HFF-Myc (cell line): ENCODE measurements around the gene FAM222A.

Source experiments
- DNase-seq: peaks from one replicate; pipeline ENCODE4 v3.0.0-alpha.2; 2011; ENCODE audit warnings: low read depth; ENCODE audit errors: extremely low read depth
- H3K4me3 ChIP-seq: replicated peaks from 2 replicates; pipeline ENCODE4 v1.5.1; 2011; ENCODE audit warnings: low read depth, mild to moderate bottlenecking, control low read depth, low read length
- TF ChIP-seq, protein P1 (sequence below): IDR thresholded peaks from 2 replicates; pipeline ENCODE4 v1.5.1; 2012; ENCODE audit warnings: mild to moderate bottlenecking, low read depth, low read length, control low read depth; ENCODE audit errors: missing control alignments

FAM222A gene

DNA sequence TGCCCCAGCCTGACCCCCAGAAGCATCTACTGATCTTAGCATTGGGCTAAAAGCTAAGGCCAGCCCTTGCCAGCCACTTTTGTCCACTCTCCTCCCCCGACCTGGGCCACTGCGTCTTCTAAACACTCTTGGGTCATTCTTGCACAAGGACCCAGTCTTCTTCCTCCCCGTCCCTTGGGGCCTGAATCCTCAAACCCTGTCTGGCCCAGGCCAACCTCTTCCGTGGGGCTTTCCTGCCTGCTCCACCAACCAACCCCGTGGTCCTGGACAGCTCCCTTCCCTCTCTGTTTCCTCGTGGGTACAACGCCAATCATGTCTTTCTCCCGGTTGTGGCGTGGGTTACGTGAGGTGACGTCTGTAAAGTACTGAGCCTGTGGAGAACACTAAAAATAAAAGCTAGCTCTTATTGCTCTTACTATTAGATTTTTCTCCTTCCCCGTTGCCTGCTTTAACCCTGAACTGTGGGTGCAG, 21.5 kb downstream of the FAM222A start:
- no peak for DNase-seq
- TF ChIP-seq, protein P1, sequence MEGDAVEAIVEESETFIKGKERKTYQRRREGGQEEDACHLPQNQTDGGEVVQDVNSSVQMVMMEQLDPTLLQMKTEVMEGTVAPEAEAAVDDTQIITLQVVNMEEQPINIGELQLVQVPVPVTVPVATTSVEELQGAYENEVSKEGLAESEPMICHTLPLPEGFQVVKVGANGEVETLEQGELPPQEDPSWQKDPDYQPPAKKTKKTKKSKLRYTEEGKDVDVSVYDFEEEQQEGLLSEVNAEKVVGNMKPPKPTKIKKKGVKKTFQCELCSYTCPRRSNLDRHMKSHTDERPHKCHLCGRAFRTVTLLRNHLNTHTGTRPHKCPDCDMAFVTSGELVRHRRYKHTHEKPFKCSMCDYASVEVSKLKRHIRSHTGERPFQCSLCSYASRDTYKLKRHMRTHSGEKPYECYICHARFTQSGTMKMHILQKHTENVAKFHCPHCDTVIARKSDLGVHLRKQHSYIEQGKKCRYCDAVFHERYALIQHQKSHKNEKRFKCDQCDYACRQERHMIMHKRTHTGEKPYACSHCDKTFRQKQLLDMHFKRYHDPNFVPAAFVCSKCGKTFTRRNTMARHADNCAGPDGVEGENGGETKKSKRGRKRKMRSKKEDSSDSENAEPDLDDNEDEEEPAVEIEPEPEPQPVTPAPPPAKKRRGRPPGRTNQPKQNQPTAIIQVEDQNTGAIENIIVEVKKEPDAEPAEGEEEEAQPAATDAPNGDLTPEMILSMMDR = no peak
- H3K4me3 ChIP-seq = no peak overlapping the region

DNA sequence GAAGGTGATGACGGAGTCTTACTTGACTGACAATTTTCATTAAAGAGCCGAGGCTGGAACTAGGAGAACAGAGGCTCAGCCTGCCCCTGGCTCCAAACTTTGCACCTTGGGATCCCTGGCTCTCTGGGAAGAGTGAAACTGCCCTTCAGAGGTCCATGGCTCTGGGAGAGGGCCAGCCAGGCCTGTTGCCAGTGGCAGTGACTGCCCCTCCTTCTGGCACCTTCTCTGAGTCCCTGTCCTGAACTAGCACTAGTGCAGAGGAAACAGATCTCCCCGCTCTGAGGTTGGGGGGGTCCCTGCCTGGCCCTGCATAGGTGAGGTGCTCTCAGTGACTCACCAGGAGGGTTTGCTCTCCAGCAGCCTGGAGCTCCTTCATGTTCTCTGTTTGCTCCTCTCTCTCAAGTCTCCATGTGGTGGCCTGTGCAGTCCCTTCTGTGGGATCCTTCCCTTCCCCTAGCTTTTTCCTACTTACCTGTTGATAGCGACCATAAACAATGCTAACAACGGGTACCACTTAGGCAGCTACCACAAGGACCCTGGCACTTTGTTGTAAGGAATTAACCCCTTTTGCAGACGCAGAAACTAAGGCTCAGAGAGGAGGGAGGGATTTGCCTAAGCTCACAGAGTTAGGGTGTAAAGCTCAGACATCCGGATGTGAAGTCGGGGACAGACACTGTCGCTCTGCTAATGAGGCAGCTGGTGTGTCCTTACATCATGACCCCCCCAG, 22.4 kb downstream of the FAM222A start:
- TF ChIP-seq, protein P1 = no peak
- H3K4me3 ChIP-seq = no peak overlapping the region
- no peak for DNase-seq

DNA sequence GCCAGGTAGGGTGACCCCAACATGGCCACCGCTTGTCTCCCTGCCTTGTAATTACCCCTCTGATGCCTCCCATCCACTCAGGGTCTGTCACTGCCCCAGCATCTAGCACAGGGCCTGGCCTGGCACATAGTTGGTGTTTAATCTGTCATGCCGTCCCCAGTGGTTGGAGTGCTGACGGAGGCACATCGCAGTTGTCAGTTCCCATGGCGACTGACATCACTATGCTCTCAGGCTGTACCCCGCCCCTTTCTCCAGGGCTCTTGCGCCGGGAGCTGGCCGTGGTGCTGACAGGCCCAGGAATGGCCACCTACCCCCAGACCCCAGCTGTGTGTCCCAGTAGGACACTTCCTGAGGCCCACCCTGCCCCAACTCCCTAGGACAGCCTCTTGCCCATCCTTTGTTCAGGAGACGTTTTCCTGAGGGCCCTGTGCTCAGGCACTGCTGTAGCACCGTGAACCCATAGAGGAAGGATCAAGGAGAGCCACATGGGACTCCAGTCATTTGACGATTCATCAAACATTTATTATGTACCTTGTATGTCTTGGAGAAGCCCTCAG, 23.0 kb downstream of the FAM222A start:
- DNase-seq = peak; percentile 22
- TF ChIP-seq, protein P1 = no peak

DNA sequence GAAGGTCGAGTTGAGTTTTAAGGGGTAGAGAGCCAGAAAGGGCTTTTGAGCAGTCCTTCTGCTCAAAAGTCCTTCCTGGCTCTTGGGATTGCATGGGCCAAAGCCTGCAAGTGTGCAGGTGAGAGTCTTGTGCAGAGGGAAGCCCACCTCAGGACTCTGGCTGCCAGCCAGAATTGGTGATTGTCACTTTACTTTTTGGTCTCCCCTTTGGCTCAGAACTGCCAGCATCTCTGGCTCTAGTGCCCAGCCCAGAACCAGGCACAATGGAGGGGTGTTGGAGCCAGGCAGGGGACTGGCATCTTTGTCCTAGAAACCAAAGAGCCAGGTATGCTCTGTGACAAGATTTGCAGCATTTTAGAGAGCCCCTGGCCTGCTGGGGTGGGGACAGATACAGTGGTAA, 23.5 kb downstream of the FAM222A start:
- no peak for DNase-seq
- no peak overlapping the region for H3K4me3 ChIP-seq
- TF ChIP-seq, protein P1 = no peak

More for the DNA sequence above, 23.0 kb downstream of the FAM222A start:
- no peak overlapping the region for H3K4me3 ChIP-seq

DNA sequence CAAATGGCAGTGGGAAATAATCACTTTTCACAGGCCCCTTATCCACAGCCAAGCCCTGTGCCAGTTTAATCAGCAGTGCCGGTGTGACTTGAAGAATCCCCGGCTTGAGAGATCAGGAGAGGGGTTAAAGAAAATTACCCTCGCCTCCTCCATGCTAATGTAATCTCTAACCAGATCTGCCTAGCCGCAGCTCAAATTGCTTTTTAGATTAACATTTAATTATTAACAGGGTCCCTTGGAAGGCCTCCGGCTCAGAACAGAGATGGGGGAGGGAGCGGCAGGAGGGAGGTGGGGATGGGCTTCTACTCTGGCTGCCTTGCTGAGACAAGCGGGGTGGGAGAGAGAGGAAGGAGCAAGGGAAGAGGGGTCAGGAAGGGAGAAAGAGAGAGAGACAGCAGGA, 24.0 kb downstream of the FAM222A start:
- TF ChIP-seq, protein P1 = no peak
- no peak overlapping the region for H3K4me3 ChIP-seq
- no peak for DNase-seq

DNA sequence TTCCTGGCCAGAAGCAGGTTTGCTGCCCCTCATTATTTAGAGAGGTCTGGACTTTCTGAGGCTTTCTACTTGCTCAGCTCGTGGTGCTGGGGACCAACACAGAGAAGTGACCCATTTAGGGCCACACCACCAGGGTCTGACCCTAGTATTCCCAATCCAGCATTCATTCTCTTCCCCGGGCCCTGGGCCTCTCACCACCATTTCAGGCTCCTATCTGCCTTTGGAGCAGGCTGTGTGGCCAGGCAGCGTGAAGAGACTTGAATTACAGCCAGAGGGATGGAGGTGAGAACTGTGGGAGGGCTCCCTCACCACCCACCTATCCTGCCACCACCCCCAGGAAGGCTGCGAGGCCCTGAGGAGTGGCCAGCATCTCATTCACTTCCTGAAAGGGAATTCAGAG, 24.6 kb downstream of the FAM222A start:
- no peak for DNase-seq
- TF ChIP-seq, protein P1 = no peak
- no peak overlapping the region for H3K4me3 ChIP-seq
